ENCODE data around the gene ELK4. TPM values are rescaled to one million over a fixed set of nuclear protein-coding genes. Genes with fewer than 3 reads are reported as not detected.

The ELK4 gene
- polyA plus RNA-seq, 2 of the 4 experiments (the other 2 are of a cell fraction): 5.8 to 11.9 TPM

- ATAC-seq (peak in 1 of 2 experiments; percentile 26; a peak in 3 of 6 replicates), DNase-seq (ENCODE audit: low read depth in 1 of 2, low spot score in 1 of 2) (no peak), FAIRE-seq (no peak)
- TF ChIP-seq REST (IDR thresholded peaks at IDR 0.05) (no peak), POLR2AphosphoS2 (conservative IDR thresholded peaks at IDR 0.05; ENCODE audit: low read length) (no peak), TP53 (CRISPR knock-in tag; IDR thresholded peaks at IDR 0.05) (no peak), RFX5 (IDR thresholded peaks at IDR 0.05) (no peak), HMGXB4 (CRISPR knock-in tag; IDR thresholded peaks at IDR 0.05; ENCODE audit: borderline replicate concordance) (no peak), PBX3 (IDR thresholded peaks at IDR 0.05) (no peak), CBX8 (IDR thresholded peaks at IDR 0.05) (no peak), PHF8 (IDR thresholded peaks at IDR 0.05; ENCODE audit: borderline replicate concordance, low read depth) (no peak), ESRRA (IDR thresholded peaks at IDR 0.05; ENCODE audit: borderline replicate concordance, low read length) (no peak), ZNF302 (CRISPR knock-in tag; IDR thresholded peaks at IDR 0.05) (no peak), ZSCAN20 (CRISPR knock-in tag; IDR thresholded peaks at IDR 0.05) (no peak), ATOH8 (CRISPR knock-in tag; IDR thresholded peaks at IDR 0.05; ENCODE audit: low read depth) (no peak)
- Histone ChIP-seq H3K4me1 (peaks cover 5% of the 10 kb centered on the region; the same call in 1 of the 3 replicates), H3K27ac (peak overlapping the region in 1 of 2 experiments; percentile 56; a peak in 2 of 6 replicates), H3K9me3 (no peaks in the 10 kb centered on the region), H3K4me2 (peak overlapping the region; percentile 97), H3K4me3 (peak overlapping the region; percentile 46)
- 57% methylated on average over 13 of the region's 22 CpGs for WGBS (ENCODE audit: missing lambda C conversion rate)
- POLR2A ChIA-PET: no interaction called here
- CTCF ChIA-PET: interaction anchor here (0.6 to 4.1 kb wide), 12 partner anchors 10 to 888 kb away, joined by 3 to 31 read pairs (median 4); partner anchors contain the start of gene ELK4
Measured at GRCh38 chr1:205569411-205570172, 62.2 kb downstream of the ELK4 start.

- Histone ChIP-seq H3K4me2 (peak overlapping the region; percentile 97), H3K4me1 (peaks cover 5% of the 10 kb centered on the region; the same call in 1 of the 3 replicates), H3K9me3 (no peaks in the 10 kb centered on the region), H3K27ac (peak overlapping the region in 1 of 2 experiments; percentile 56; a peak in 3 of 6 replicates), H3K4me3 (peak overlapping the region; percentile 46)
- FAIRE-seq (no peak), DNase-seq (ENCODE audit: low read depth in 1 of 2, low spot score in 1 of 2) (no peak), ATAC-seq (peak; percentile 25 to 50; a peak in 3 of 6 replicates)
- POLR2A ChIA-PET: no interaction called here
- 8% methylated on average over 13 of the region's 90 CpGs for WGBS (ENCODE audit: missing lambda C conversion rate)
- CTCF ChIA-PET: interaction anchor here (0.7 to 4.1 kb wide), 6 partner anchors 22 to 91 kb away, joined by 3 to 31 read pairs (median 5); no protein-coding TSS in a partner anchor
- no peak for TF ChIP-seq BHLHE40 (IDR thresholded peaks at IDR 0.05; ENCODE audit: low read depth, low read length)
- TF ChIP-seq JUN (IDR thresholded peaks at IDR 0.05): no peak
- TF ChIP-seq SREBF2 (IDR thresholded peaks at IDR 0.05): no peak
- TF ChIP-seq NR3C1 (IDR thresholded peaks at IDR 0.05): no peak
- no peak for TF ChIP-seq PBX3 (IDR thresholded peaks at IDR 0.05)
- no peak for TF ChIP-seq CBX2 (IDR thresholded peaks at IDR 0.05; ENCODE audit: borderline replicate concordance, low read depth)
- no peak for TF ChIP-seq FOSL2 (IDR thresholded peaks at IDR 0.05)
- TF ChIP-seq FOSL2 (CRISPR knock-in tag; IDR thresholded peaks at IDR 0.05): no peak
- no peak for TF ChIP-seq MAFK (IDR thresholded peaks at IDR 0.05; ENCODE audit: partially characterized antibody)
- no peak for TF ChIP-seq USF2 (IDR thresholded peaks at IDR 0.05)
- no peak for TF ChIP-seq TFCP2L1 (CRISPR knock-in tag; IDR thresholded peaks at IDR 0.05)
- no peak for TF ChIP-seq ELK1 (IDR thresholded peaks at IDR 0.05; ENCODE audit: low read depth, low read length)
- no peak for TF ChIP-seq CBX8 (IDR thresholded peaks at IDR 0.05)
Measured at GRCh38 chr1:205568469-205569361, 63.1 kb downstream of the ELK4 start.
